Peyer's patch (tissue), 4 donors: ENCODE measurements around the gene DNASE1L2. TPM values are rescaled to one million over a fixed set of nuclear protein-coding genes. Genes with fewer than 3 reads are reported as not detected.

Source experiments
- DNase-seq, 3 donors: peaks; one replicate each; pipeline ENCODE4 v3.0.0-alpha.2; 2017 to 2019
- H3K27ac ChIP-seq, 4 donors: fragments of 200-600 bp; sonication (generic); one replicate each; pipeline ENCODE4 v1.5.1; 2016 to 2019
- H3K27me3 ChIP-seq, 2 donors: fragments of 200-600 bp; sonication (generic); one replicate each; pipeline ENCODE4 v1.5.1; 2019
- H3K36me3 ChIP-seq, 3 donors: fragments of 200-600 bp; sonication (generic); one replicate each; pipeline ENCODE4 v1.5.1; 2016 to 2019
- H3K4me1 ChIP-seq, 4 donors: fragments of 200-600 bp; sonication (generic); one replicate each; pipeline ENCODE4 v1.5.1; 2016 to 2019
- H3K4me3 ChIP-seq, 4 donors: fragments of 200-600 bp; sonication (generic); 1 replicate in 3 of 4; 2 replicates in 1 of 4; pipeline ENCODE4 v1.5.1; 2016 to 2019; ENCODE audit warnings: mild to moderate bottlenecking in 1 of 4
- H3K9me3 ChIP-seq, 4 donors: fragments of 200-600 bp; sonication (generic); one replicate each; pipeline ENCODE4 v1.5.1; 2016 to 2019; ENCODE audit warnings: mild to moderate bottlenecking in 1 of 4
- POLR2A ChIP-seq, 2 donors: fragments of 450-650 bp; IDR thresholded peaks; one replicate each; pipeline ENCODE4 v1.5.1; 2017; ENCODE audit warnings: antibody characterized with exemption in 2 of 2, mild to moderate bottlenecking in 2 of 2, moderate library complexity in 2 of 2
- small RNA-seq, 2 donors: library from RNA; depleted of rRNA; stranded (forward); fragments of <200 nt; gene quantifications; one replicate each; pipeline ENCODE3, GENCODE V24; 2016
- total RNA-seq, 4 donors: library from RNA; depleted of rRNA; stranded (reverse); fragments of >200 nt; gene quantifications; one replicate each; pipeline ENCODE4 v1.1.0, GENCODE V29; 2016
- TF ChIP-seq, protein P1 (sequence below), 6 experiments: fragments of 450-650 bp in 4 of 6; fragments of 200-600 bp in 2 of 6; sonication (generic) in 1 of 6; IDR thresholded peaks; one replicate each; pipeline ENCODE4 v1.5.1; 2017 to 2019; ENCODE audit warnings: antibody characterized with exemption in 6 of 6, mild to moderate bottlenecking in 3 of 6, moderate library complexity in 1 of 6

DNASE1L2 gene
- total RNA-seq, 4 donors from 2014 or later = 2.0 to 2.8 (median 2.5) TPM; not detected in 1

DNA sequence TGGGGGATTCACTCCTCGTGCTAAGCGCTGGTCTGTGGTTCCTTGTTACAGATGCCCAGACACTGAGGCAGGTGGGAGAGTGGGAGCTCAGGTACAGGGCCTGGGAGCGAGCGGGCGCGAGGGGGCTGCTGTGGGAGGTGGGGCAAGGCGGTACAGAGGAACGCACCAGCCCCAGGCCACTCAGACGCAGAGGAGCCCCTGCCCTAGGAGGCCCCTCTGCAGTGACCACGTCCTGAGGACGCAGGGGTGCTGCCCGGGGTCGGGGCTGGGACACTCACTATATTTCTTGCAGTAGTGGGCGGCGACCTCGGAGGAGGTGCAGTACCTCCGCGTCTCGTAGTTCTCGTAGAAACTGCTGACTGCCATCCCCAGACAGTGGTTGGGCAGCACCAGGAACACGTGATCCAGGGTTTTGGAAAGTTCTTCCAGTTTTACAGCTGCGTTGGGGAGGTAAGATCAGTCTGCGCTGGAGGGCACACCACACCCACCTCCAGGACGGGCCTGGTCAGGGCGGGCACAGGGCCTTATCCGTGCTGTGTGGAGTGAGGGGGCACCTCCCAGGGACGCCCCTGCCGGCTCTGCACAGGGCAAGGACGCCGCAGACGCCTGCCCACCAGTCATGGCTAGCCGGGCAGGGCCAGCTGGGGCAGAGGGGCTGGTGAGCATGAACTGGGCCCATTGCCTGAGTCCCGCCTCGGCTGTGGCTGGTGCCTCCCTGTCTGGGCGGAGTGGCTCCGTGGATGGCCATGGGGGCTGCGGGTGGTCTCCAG, 47.9 kb downstream of the DNASE1L2 start:
- Histone ChIP-seq H3K27me3 (no peaks in the 10 kb centered on the region), H3K9me3 (no peaks in the 10 kb centered on the region), H3K4me3 (no peak overlapping the region), H3K36me3 (no peaks in the 10 kb centered on the region), H3K27ac (no peak overlapping the region), H3K4me1 (no peaks in the 10 kb centered on the region)
- no peak for DNase-seq
- TF ChIP-seq POLR2A (IDR thresholded peaks at IDR 0.05) = no peak
- TF ChIP-seq, protein P1, sequence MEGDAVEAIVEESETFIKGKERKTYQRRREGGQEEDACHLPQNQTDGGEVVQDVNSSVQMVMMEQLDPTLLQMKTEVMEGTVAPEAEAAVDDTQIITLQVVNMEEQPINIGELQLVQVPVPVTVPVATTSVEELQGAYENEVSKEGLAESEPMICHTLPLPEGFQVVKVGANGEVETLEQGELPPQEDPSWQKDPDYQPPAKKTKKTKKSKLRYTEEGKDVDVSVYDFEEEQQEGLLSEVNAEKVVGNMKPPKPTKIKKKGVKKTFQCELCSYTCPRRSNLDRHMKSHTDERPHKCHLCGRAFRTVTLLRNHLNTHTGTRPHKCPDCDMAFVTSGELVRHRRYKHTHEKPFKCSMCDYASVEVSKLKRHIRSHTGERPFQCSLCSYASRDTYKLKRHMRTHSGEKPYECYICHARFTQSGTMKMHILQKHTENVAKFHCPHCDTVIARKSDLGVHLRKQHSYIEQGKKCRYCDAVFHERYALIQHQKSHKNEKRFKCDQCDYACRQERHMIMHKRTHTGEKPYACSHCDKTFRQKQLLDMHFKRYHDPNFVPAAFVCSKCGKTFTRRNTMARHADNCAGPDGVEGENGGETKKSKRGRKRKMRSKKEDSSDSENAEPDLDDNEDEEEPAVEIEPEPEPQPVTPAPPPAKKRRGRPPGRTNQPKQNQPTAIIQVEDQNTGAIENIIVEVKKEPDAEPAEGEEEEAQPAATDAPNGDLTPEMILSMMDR (IDR thresholded peaks at IDR 0.05) = no peak

DNA sequence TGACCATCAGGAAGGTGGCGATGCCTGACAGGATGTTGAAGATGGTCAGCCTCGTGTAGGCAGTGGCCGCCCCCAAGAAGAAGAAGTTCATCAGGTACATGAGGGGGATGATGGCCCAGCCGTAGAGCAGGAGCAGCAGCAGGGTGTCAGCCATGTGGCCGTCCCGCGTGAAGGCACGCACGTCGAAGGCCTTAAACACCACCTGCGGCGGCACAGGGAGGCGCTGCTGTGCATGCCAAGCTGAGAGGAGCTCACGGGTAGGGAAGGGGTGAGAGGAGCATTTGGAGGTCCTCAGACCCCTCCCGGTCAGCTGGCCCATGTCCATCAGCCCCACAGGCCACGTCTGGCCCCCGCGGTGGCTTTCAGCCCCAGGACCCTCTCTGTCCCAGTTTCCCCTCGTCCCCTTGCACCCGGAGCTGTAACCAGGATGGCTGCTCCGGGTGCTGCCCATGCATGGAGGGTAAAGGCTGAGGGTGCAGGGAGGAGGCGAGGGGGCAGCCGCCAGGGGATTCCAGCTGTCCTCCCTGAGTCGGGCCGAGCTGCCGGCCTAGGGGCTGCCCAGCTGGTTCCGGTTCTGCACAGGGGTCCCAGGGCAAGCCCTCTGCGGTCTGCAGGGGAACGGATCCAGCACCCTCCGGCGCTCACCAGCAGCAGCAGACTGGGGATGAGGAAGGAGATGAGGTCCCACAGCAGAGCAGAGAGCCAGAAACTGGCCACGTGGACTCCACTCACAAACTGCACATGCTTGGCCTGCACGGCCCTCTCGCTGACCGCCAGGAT, 48.7 kb downstream of the DNASE1L2 start:
- TF ChIP-seq POLR2A (IDR thresholded peaks at IDR 0.05) = no peak
- TF ChIP-seq, protein P1 (IDR thresholded peaks at IDR 0.05) = no peak
- Histone ChIP-seq H3K4me3 (no peak overlapping the region), H3K9me3 (no peaks in the 10 kb centered on the region), H3K27me3 (no peaks in the 10 kb centered on the region), H3K36me3 (no peaks in the 10 kb centered on the region), H3K27ac (no peak overlapping the region), H3K4me1 (no peaks in the 10 kb centered on the region)
- DNase-seq = no peak

- H3K4me1 ChIP-seq = no peaks in the 10 kb centered on the region
- no peak for TF ChIP-seq POLR2A (IDR thresholded peaks at IDR 0.05)
- TF ChIP-seq, protein P1 (IDR thresholded peaks at IDR 0.05) = no peak
- H3K4me3 ChIP-seq = no peak overlapping the region
- H3K27ac ChIP-seq = no peak overlapping the region
- no peaks in the 10 kb centered on the region for H3K9me3 ChIP-seq
- H3K36me3 ChIP-seq = no peaks in the 10 kb centered on the region
- DNase-seq = no peak
- H3K27me3 ChIP-seq = no peaks in the 10 kb centered on the region
These were observed 49.5 kb downstream of the DNASE1L2 start for GRCh38 chr16:2285731-2286191.

- Histone ChIP-seq H3K4me1 (no peaks in the 10 kb centered on the region), H3K27me3 (no peaks in the 10 kb centered on the region), H3K27ac (no peak overlapping the region), H3K9me3 (no peaks in the 10 kb centered on the region), H3K36me3 (no peaks in the 10 kb centered on the region), H3K4me3 (no peak overlapping the region)
- no peak for DNase-seq
- TF ChIP-seq, protein P1 (IDR thresholded peaks at IDR 0.05) = no peak
- TF ChIP-seq POLR2A (IDR thresholded peaks at IDR 0.05) = no peak
These were observed 50.3 kb downstream of the DNASE1L2 start for GRCh38 chr16:2286550-2286949.

DNA sequence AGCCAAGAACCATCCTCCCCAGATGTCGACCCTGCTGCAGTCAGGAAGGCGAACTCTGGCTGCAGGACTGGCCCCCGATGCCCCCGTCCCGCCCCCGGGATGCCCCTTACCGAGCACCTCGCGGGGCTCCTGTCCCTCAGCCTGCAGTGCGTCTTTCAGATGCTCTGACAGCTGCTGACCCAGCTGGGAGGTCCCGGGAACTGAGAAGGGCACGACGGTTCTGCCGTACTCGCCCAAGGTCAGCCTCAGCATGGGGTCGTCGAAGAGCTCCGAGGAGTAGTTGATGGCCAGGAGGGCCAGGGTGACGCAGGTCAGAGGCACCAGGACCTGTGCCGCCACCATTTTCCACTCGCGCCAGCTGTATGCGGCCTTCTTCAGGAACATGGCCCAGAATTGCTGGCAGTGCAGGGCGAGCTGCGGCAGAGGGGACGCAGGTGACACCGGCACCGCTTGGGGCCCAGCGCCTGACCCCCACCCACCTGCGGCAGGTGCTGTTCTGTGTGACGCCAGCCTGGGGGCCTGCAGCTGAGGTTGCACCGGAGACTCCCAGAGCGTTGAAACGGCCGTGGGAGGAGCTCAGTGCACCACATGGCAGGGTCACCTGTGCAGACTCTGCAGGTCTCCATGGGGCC, 51.8 kb downstream of the DNASE1L2 start:
- TF ChIP-seq POLR2A (IDR thresholded peaks at IDR 0.05) = no peak
- TF ChIP-seq, protein P1 (IDR thresholded peaks at IDR 0.05) = no peak
- no peaks in the 10 kb centered on the region for H3K9me3 ChIP-seq
- H3K27me3 ChIP-seq = no peaks in the 10 kb centered on the region
- H3K4me3 ChIP-seq = no peak overlapping the region
- H3K36me3 ChIP-seq = no peaks in the 10 kb centered on the region
- H3K27ac ChIP-seq = no peak overlapping the region
- H3K4me1 ChIP-seq = no peaks in the 10 kb centered on the region
- no peak for DNase-seq

Small RNA genes lying within 50 kb of the gene (small RNA-seq; reads per million reads assigned to genes)
- gene MIR3677 = 0 reads per million in 2 donors
- gene MIR4717 = 0 reads per million in 2 donors

Other genes starting within 250 kb of the DNASE1L2 start
- gene SYNGR3, start 246.5 kb upstream of the DNASE1L2 start, total RNA-seq = 1 to 10 TPM in 3 of 4 donors, not detected in 1; 1.3 to 3.9 (median 3.3) TPM
- gene ZNF598, start 226.6 kb upstream of the DNASE1L2 start, total RNA-seq = 10 to 100 TPM; 48.5 to 84.0 (median 51.4) TPM
- gene NPW, start 216.7 kb upstream of the DNASE1L2 start, total RNA-seq = 1 to 10 TPM in 2 of 4 donors, not detected in 2; 2.8 to 9.1 TPM
- 100 to 1,000 TPM in 1 of 4 donors, 10 to 100 TPM in 3; 21.5 to 104 (median 30.2) TPM for gene NHERF2, start 209.5 kb upstream of the DNASE1L2 start, total RNA-seq
- 10 to 100 TPM; 14.9 to 28.8 (median 19.9) TPM for gene NTHL1, start 188.6 kb upstream of the DNASE1L2 start, total RNA-seq
- gene TSC2, start 188.5 kb upstream of the DNASE1L2 start, total RNA-seq = 100 to 1,000 TPM in 3 of 4 donors, 10 to 100 TPM in 1; 98.4 to 220 (median 141) TPM
- 100 to 1,000 TPM in 3 of 4 donors, 10 to 100 TPM in 1; 64.6 to 305 (median 188) TPM for gene PKD1, start 100.5 kb upstream of the DNASE1L2 start, total RNA-seq
- gene RAB26, start 87.8 kb upstream of the DNASE1L2 start, total RNA-seq = 10 to 100 TPM; 17.9 to 33.8 (median 24.3) TPM
- 100 to 1,000 TPM in 1 of 4 donors, 10 to 100 TPM in 3; 51.2 to 120 (median 79.3) TPM for gene TRAF7, start 80.7 kb upstream of the DNASE1L2 start, total RNA-seq
- gene CASKIN1, start 39.8 kb upstream of the DNASE1L2 start, total RNA-seq = not detected
- 10 to 100 TPM; 45.7 to 95.7 (median 69.4) TPM for gene MLST8, start 31.0 kb upstream of the DNASE1L2 start, total RNA-seq
- gene BRICD5, start 25.6 kb upstream of the DNASE1L2 start, total RNA-seq = 10 to 100 TPM; 13.3 to 44.6 (median 19.8) TPM
- 10 to 100 TPM; 21.7 to 25.6 (median 23.1) TPM for gene PGP, start 21.6 kb upstream of the DNASE1L2 start, total RNA-seq
- gene E4F1, start 12.9 kb upstream of the DNASE1L2 start, total RNA-seq = 100 to 1,000 TPM in 1 of 4 donors, 10 to 100 TPM in 3; 35.6 to 124 (median 76.2) TPM
- 100 to 1,000 TPM in 2 of 4 donors, 10 to 100 TPM in 2; 60.2 to 114 (median 95.6) TPM for gene ECI1, start 15.1 kb downstream of the DNASE1L2 start, total RNA-seq
- gene RNPS1, start 31.7 kb downstream of the DNASE1L2 start, total RNA-seq = 100 to 1,000 TPM in 3 of 4 donors, 10 to 100 TPM in 1; 71.5 to 155 (median 122) TPM
- gene ABCA3, start 104.3 kb downstream of the DNASE1L2 start, total RNA-seq = 1 to 10 TPM; 3.2 to 6.6 (median 4.6) TPM
- 10 to 100 TPM in 1 of 4 donors, 1 to 10 TPM in 3; 4.7 to 19.8 (median 6.9) TPM for gene CCNF, start 193.0 kb downstream of the DNASE1L2 start, total RNA-seq
- 10 to 100 TPM in 1 of 4 donors, 1 to 10 TPM in 3; 1.4 to 13.2 (median 3.7) TPM for gene TEDC2, start 223.7 kb downstream of the DNASE1L2 start, total RNA-seq
- not detected for gene NTN3, start 234.9 kb downstream of the DNASE1L2 start, total RNA-seq
- gene TBC1D24, start 238.7 kb downstream of the DNASE1L2 start, total RNA-seq = 10 to 100 TPM in 3 of 4 donors, 1 to 10 TPM in 1; 5.6 to 16.2 (median 13.6) TPM